Astrocyte of the spinal cord (primary cell): Measurements from ENCODE around the gene OXGR1.
"Not testable (repeated sequence)": the region's sequence is repeated elsewhere in the genome, so short reads cannot be mapped to it uniquely, and the experiment has no call there.

Experiments
- DNase-seq: peaks from one replicate; pipeline ENCODE4 v3.0.0; 2011; ENCODE audit warnings: low read depth, low spot score
- H3K4me3 ChIP-seq: 2 replicates; pipeline ENCODE4 v1.5.1; 2011; ENCODE audit warnings: low read depth, mild to moderate bottlenecking, low read length, moderate library complexity
- CTCF ChIP-seq: IDR thresholded peaks from 2 replicates; pipeline ENCODE4 v1.5.1; 2012; ENCODE audit warnings: low read depth, mild to moderate bottlenecking, low read length, inconsistent platforms
- in situ Hi-C: cut with HindIII; loops from 2 replicates; pipeline ENCODE4 v1.10.0; 2017; ENCODE audit warnings: low sequenced_read_pairs

Gene OXGR1

GRCh38 chr13:96992633-96993032 is 1.6 kb downstream of the OXGR1 start:
- in situ Hi-C loops: no loop called here
- H3K4me3 ChIP-seq: no peak overlapping the region
- no peak for TF ChIP-seq CTCF
- DNase-seq: no peak

- no peak for DNase-seq
- in situ Hi-C loops: no loop called here
- no peak overlapping the region for H3K4me3 ChIP-seq
- TF ChIP-seq CTCF: no peak
Measured at GRCh38 chr13:96991072-96991471, 3.2 kb downstream of the OXGR1 start.

GRCh38 chr13:96988441-96988840 is 5.8 kb downstream of the OXGR1 start:
- no peak overlapping the region for H3K4me3 ChIP-seq
- in situ Hi-C loops: no loop called here
- TF ChIP-seq CTCF: no peak
- DNase-seq: no peak

GRCh38 chr13:96984051-96984508 is 10.2 kb downstream of the OXGR1 start:
- TF ChIP-seq CTCF: no peak
- H3K4me3 ChIP-seq: no peak overlapping the region
- in situ Hi-C loops: no loop called here
- no peak for DNase-seq

GRCh38 chr13:96982672-96983071 is 11.6 kb downstream of the OXGR1 start:
- no peak overlapping the region for H3K4me3 ChIP-seq
- no peak for TF ChIP-seq CTCF
- in situ Hi-C loops: no loop called here
- peak; percentile 14 for DNase-seq

- DNase-seq, H3K4me3 ChIP-seq, in situ Hi-C loops: not testable (repeated sequence)
Measured at GRCh38 chr13:96979861-96980260, 14.4 kb downstream of the OXGR1 start.

- in situ Hi-C loops: no loop called here
- no peak overlapping the region for H3K4me3 ChIP-seq
- no peak for DNase-seq
- TF ChIP-seq CTCF: no peak
Measured at GRCh38 chr13:96968027-96968426, 26.2 kb downstream of the OXGR1 start.
